ENCODE data around the gene PCED1A.

DNA sequence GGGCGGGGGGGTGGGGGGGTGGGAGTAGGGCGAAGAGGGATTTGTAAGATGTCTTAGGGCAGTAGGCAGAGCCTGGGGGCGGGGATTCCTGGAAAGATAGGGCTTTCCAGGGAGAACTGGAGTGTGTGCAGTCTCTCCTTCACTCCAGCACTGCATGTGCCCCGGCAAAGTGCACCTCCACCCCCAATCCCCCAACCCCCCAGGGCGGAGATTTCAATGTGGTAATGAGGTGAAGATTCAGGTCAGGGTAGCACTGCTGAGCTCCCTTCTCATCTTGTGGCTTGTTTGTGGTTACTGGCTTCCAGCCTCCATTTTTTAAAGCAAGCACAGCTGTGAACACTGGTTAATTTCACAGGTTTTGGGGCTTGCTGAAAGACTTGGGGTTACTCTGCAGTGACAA is 18.4 kb downstream of the PCED1A start:
- no peak for TF ChIP-seq POLR2A (IDR thresholded peaks at IDR 0.05)
- TF ChIP-seq, protein P1, sequence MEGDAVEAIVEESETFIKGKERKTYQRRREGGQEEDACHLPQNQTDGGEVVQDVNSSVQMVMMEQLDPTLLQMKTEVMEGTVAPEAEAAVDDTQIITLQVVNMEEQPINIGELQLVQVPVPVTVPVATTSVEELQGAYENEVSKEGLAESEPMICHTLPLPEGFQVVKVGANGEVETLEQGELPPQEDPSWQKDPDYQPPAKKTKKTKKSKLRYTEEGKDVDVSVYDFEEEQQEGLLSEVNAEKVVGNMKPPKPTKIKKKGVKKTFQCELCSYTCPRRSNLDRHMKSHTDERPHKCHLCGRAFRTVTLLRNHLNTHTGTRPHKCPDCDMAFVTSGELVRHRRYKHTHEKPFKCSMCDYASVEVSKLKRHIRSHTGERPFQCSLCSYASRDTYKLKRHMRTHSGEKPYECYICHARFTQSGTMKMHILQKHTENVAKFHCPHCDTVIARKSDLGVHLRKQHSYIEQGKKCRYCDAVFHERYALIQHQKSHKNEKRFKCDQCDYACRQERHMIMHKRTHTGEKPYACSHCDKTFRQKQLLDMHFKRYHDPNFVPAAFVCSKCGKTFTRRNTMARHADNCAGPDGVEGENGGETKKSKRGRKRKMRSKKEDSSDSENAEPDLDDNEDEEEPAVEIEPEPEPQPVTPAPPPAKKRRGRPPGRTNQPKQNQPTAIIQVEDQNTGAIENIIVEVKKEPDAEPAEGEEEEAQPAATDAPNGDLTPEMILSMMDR (IDR thresholded peaks at IDR 0.05 in 4 of 5, conservative IDR thresholded peaks at IDR 0.05 in 1 of 5): no peak
